HG03025 (cell line): ENCODE data around the gene EGR4.

Experiments used
- ATAC-seq: cut with Tn5 transposase; IDR thresholded peaks from one replicate; pipeline ENCODE4 v1.9.1; 2021; ENCODE audit warnings: mild to moderate bottlenecking, moderate library complexity; ENCODE audit not compliant: unreplicated experiment, low FRiP score

EGR4 gene

GRCh38 chr2:73250872-73251846, 42.2 kb downstream of the EGR4 start:
- ATAC-seq = no peak

- no peak for ATAC-seq
These were observed 43.7 kb downstream of the EGR4 start for GRCh38 chr2:73249636-73250035.

DNA sequence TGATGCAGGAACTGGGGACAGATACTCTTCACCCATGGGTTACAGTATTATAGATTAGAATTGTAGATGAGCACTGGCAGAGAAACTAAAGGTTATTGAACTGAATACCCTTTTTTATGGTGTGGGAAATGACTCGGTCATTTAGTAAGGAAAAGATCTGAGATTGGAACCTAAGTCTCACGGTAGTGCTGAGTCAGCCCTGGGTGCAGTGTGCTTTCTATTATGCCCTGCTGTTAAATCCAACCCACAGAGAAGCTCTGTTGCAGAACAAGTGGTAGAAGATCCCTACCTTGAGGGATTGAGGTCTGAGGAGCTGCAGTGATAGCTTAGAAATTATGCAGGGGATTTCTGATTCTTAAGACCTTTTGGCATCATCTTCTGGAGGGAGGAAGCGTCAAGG, 46.5 kb downstream of the EGR4 start:
- ATAC-seq = no peak

DNA sequence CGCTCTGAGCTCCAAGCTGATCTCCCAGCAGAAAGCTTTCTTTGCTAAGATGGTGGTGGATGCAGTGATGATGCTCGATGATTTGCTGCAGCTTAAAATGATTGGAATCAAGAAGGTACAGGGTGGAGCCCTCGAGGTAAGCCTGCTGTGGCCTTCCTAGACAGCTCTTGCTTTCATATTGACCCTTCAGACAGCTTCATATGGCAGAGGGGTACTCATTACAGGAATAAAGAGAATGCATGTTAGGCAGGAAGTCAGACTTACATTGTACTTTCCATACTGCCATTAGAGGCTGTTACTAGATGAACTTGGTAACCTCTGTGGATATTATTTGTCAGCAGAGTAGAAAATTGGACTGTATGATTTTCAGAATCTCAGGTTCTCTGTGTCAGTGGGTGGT, 48.8 kb downstream of the EGR4 start:
- no peak for ATAC-seq

DNA sequence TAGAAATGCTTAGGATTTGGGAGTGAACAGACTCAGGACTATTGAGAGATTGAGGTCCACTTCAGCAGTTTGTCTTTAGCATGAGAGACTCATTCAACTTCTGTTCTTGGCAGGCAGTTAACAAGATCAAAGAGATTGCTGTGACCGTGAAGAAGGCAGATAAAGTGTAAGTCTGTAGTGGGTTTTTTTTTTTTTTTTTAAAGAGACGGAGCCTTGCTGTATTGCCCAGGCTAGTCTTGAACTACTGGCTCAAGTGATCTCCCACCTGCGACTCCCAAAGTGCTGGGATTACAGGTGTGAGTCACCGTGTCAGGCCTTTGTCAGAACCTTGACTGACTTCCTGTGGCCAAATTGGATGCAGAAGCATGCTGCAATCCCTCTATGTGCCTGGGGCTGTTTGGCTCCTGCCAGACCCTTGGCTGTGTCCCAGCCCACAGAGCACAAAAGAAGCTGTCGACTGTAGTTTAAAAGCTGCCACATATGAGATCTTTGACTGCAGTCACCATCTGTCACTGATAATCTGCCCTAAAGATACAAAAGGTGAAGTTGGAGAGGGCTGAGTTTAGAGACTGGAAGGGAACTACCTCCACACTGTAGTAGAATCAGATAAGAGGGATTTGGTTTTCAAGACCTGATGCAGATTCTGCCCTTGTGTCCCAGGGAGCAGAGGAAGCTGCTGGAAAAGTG, 49.3 kb downstream of the EGR4 start:
- ATAC-seq = no peak
